Esophagus squamous epithelium (tissue), 5 donors: ENCODE data around the gene HES6. TPM values are rescaled to one million over a fixed set of nuclear protein-coding genes. Genes with fewer than 3 reads are reported as not detected.
A peak's percentile ranks its signal among the peaks of the same experiment; 100 is the strongest.

ENCODE experiments used
- DNase-seq: peaks from one replicate; lab custom pipeline; 2025; lab: John Stamatoyannopoulos, UW
- H3K27ac ChIP-seq, 4 donors: fragments of 200-600 bp; sonication (generic); one replicate each; pipeline ENCODE4 v1.5.1; 2016 to 2019; ENCODE audit warnings: mild to moderate bottlenecking in 1 of 4
- H3K27me3 ChIP-seq, 4 donors: fragments of 200-600 bp; sonication (generic); 1 replicate in 3 of 4; 2 replicates in 1 of 4; pipeline versions ENCODE4 v1.5.1 to v1.6.0; 2017 to 2021; ENCODE audit warnings: antibody characterized with exemption in 1 of 4
- H3K36me3 ChIP-seq, 3 donors: fragments of 200-600 bp; sonication (generic); one replicate each; pipeline ENCODE4 v1.5.1; 2016 to 2019
- H3K4me1 ChIP-seq, 3 donors: fragments of 200-600 bp; sonication (generic); one replicate each; pipeline ENCODE4 v1.5.1; 2017 to 2019
- H3K4me3 ChIP-seq, 4 donors: fragments of 200-600 bp; sonication (generic); 1 replicate in 3 of 4; 2 replicates in 1 of 4; pipeline ENCODE4 v1.5.1; 2016 to 2019; ENCODE audit warnings: mild to moderate bottlenecking in 2 of 4, moderate library complexity in 1 of 4
- H3K9me3 ChIP-seq, 3 donors: fragments of 200-600 bp; sonication (generic); one replicate each; pipeline ENCODE4 v1.5.1; 2016 to 2019
- CTCF ChIP-seq, 6 experiments: fragments of 450-650 bp in 4 of 6; fragments of 200-600 bp in 2 of 6; sonication (generic) in 2 of 6; IDR thresholded peaks; one replicate each; pipeline ENCODE4 v1.5.1; 2016 to 2019; ENCODE audit warnings: antibody characterized with exemption in 6 of 6, mild to moderate bottlenecking in 4 of 6, moderate library complexity in 4 of 6
- POLR2A ChIP-seq, 4 donors: fragments of 450-650 bp; IDR thresholded peaks; one replicate each; pipeline ENCODE4 v1.6.1; 2017; ENCODE audit warnings: antibody characterized with exemption in 4 of 4, mild to moderate bottlenecking in 4 of 4, moderate library complexity in 3 of 4
- WGBS, 2 donors: methylation state at CpG; one replicate each; pipeline ENCODE4 v1.1.5; 2018; 5-methylcytosine and 5-hydroxymethylcytosine counted together
- intact Hi-C: fragments of 100-400 bp; cut with DNase I; formaldehyde crosslinking; loops from one replicate; pipeline ENCODE4 v1.15.0; 2022
- total RNA-seq, 4 donors: library from RNA; depleted of rRNA; stranded (reverse); fragments of >200 nt; gene quantifications; one replicate each; pipeline ENCODE4 v1.1.0, GENCODE V29; 2016
- donor health status: DM: yes; HTN: yes; CAD: no.

HES6 gene
- total RNA-seq, 4 donors from 2014 or later, result 3.1 to 5.1 (median 4.2) TPM

GRCh38 chr2:238259061-238260020 is 19.5 kb upstream of the HES6 start:
- H3K27me3 ChIP-seq, result no peaks in the 10 kb centered on the region
- peaks cover 23 to 92% (median 43%) of the 10 kb centered on the region in 3 donors for H3K36me3 ChIP-seq
- H3K27ac ChIP-seq, result no peak overlapping the region
- H3K4me1 ChIP-seq, result peaks cover 11 to 32% (median 18%) of the 10 kb centered on the region in 3 donors
- WGBS, 2 donors, result 83% methylated on average over 11 of the region's 21 CpGs
- no peaks in the 10 kb centered on the region for H3K9me3 ChIP-seq
- intact Hi-C loops, result no loop called here
- DNase-seq, result no peak
- H3K4me3 ChIP-seq, result no peak overlapping the region
- TF ChIP-seq POLR2A (IDR thresholded peaks at IDR 0.05), result no peak
- no peak for TF ChIP-seq CTCF (IDR thresholded peaks at IDR 0.05)

GRCh38 chr2:238257786-238258700 is 18.2 kb upstream of the HES6 start:
- Histone ChIP-seq H3K27ac (no peak overlapping the region), H3K4me1 (peaks cover 4 to 19% (median 7%) of the 10 kb centered on the region in 3 donors), H3K36me3 (peaks cover 30 to 99% (median 47%) of the 10 kb centered on the region in 3 donors), H3K4me3 (no peak overlapping the region), H3K27me3 (no peaks in the 10 kb centered on the region), H3K9me3 (no peaks in the 10 kb centered on the region)
- no peak for DNase-seq
- WGBS, 2 donors, result 90 to 95% methylated on average over 3 to 10 of the region's 15 CpGs
- TF ChIP-seq POLR2A (IDR thresholded peaks at IDR 0.05), result no peak
- no peak for TF ChIP-seq CTCF (IDR thresholded peaks at IDR 0.05)
- intact Hi-C loops, result no loop called here

- Histone ChIP-seq H3K4me3 (no peak overlapping the region), H3K36me3 (peaks cover 28 to 99% (median 52%) of the 10 kb centered on the region in 3 donors), H3K27ac (no peak overlapping the region), H3K4me1 (peaks cover 0 to 11% (median 0%) of the 10 kb centered on the region in 3 donors), H3K27me3 (no peaks in the 10 kb centered on the region), H3K9me3 (no peaks in the 10 kb centered on the region)
- peak; percentile 22 for DNase-seq
- intact Hi-C loops, result no loop called here
- 67 to 72% methylated on average over 3 to 11 of the region's 18 CpGs for WGBS, 2 donors
- TF ChIP-seq CTCF (IDR thresholded peaks at IDR 0.05), result peak; percentile 78 to 96 (median 90)
- TF ChIP-seq POLR2A (IDR thresholded peaks at IDR 0.05), result no peak
These were observed 16.8 kb upstream of the HES6 start for GRCh38 chr2:238256594-238257104.

- TF ChIP-seq POLR2A (IDR thresholded peaks at IDR 0.05) (no peak), CTCF (IDR thresholded peaks at IDR 0.05) (no peak)
- Histone ChIP-seq H3K27ac (no peak overlapping the region), H3K27me3 (no peaks in the 10 kb centered on the region), H3K4me1 (peaks cover 0 to 9% (median 0%) of the 10 kb centered on the region in 3 donors), H3K36me3 (peaks cover 25 to 99% (median 52%) of the 10 kb centered on the region in 3 donors), H3K9me3 (no peaks in the 10 kb centered on the region), H3K4me3 (no peak overlapping the region)
- 71 to 81% methylated on average over 6 of the region's 6 CpGs for WGBS, 2 donors
- no peak for DNase-seq
- intact Hi-C loops, result no loop called here
These were observed 16.3 kb upstream of the HES6 start for GRCh38 chr2:238256111-238256510.
